ENCODE results near the gene NAGK. TPM values are rescaled to one million over a fixed set of nuclear protein-coding genes. Genes with fewer than 3 reads are reported as not detected.

The NAGK gene
- total and polyA plus RNA-seq, 4 donors: 21.8 to 41.0 (median 27.1) TPM

DNA sequence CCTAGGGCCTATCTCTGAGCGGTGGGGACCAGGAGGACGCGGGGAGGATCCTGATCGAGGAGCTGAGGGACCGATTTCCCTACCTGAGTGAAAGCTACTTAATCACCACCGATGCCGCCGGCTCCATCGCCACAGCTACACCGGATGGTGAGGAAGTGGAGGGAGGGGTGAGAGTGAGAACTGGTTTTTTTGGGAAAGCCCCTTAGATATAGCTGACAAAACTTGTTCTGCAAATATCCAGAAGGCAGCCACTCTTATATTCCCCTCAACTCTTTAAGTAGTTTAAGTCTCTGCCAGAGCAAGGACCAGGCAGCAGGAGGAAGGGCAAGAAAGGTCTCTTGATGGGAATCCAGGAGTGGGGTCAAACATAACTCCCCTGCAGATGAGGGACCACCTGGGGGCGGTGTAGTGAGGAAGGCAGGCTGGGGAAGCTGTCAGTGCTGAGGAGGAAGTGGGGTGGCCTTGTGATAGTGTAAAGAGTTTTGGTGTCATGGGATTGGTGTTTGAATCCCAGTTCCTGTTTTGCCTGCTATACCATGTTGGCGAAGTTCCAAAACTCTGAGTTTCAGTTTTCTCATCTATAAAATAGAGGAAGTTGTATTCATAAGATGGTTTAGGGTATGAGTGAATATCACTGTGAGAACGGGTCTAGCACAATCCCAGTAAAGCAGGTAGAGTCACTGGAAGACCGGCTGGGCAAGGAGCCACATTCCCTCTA lies 3.4 kb downstream of the NAGK start (continued):
- TF ChIP-seq EGR1 (IDR thresholded peaks at IDR 0.05; ENCODE audit: low read depth in 2 of 2) (no peak), SP1 (IDR thresholded peaks at IDR 0.05) (no peak)
- TF ChIP-seq, protein P1, sequence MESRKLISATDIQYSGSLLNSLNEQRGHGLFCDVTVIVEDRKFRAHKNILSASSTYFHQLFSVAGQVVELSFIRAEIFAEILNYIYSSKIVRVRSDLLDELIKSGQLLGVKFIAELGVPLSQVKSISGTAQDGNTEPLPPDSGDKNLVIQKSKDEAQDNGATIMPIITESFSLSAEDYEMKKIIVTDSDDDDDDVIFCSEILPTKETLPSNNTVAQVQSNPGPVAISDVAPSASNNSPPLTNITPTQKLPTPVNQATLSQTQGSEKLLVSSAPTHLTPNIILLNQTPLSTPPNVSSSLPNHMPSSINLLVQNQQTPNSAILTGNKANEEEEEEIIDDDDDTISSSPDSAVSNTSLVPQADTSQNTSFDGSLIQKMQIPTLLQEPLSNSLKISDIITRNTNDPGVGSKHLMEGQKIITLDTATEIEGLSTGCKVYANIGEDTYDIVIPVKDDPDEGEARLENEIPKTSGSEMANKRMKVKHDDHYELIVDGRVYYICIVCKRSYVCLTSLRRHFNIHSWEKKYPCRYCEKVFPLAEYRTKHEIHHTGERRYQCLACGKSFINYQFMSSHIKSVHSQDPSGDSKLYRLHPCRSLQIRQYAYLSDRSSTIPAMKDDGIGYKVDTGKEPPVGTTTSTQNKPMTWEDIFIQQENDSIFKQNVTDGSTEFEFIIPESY (IDR thresholded peaks at IDR 0.05): no peak

DNA sequence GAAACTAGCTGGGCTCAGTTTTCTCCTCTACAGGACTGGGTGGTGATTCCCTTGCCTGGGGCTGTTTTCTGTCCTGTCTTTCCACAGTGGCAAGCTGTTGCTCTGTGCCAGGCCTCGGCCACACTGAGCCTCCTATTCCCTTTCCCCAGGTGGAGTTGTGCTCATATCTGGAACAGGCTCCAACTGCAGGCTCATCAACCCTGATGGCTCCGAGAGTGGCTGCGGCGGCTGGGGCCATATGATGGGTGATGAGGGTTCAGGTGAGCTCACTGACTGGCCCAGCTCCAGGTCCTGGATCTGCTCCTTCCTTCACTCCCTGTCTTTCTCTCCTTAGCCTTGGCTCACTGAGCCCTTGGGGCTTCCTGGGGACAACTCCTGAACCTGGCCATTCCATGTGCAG lies 4.0 kb downstream of the NAGK start:
- Histone ChIP-seq H3K4me3 (ENCODE audit: low read depth in 1 of 3, low read length in 3 of 3) (no peak overlapping the region), H3K36me3 (ENCODE audit: control insufficient read depth in 4 of 4, insufficient read depth in 3 of 4, low read depth in 1 of 4, low read length in 3 of 4) (peaks cover 2 to 33% (median 27%) of the 10 kb centered on the region in 4 donors), H3K9me3 (ENCODE audit: control insufficient read depth in 4 of 4, low read length in 3 of 4) (no peaks in the 10 kb centered on the region), H3K9ac (ENCODE audit: low read depth in 1 of 2, low read length in 2 of 2) (no peak overlapping the region), H3K4me1 (ENCODE audit: control insufficient read depth in 4 of 4, insufficient read depth in 4 of 4, low read length in 3 of 4) (peaks cover 0 to 27% (median 12%) of the 10 kb centered on the region in 4 donors), H3K27ac (ENCODE audit: low read depth in 1 of 2, low read length in 2 of 2) (peak overlapping the region; percentile 21 to 52), H3K27me3 (ENCODE audit: control insufficient read depth in 4 of 4, insufficient read depth in 4 of 4, low read length in 3 of 4) (no peaks in the 10 kb centered on the region)
- DNase-seq (ENCODE audit: low spot score): no peak
- no peak for TF ChIP-seq TAF1 (conservative IDR thresholded peaks at IDR 0.05)
- 94% methylated on average over 4 of the region's 4 CpGs for WGBS

DNA sequence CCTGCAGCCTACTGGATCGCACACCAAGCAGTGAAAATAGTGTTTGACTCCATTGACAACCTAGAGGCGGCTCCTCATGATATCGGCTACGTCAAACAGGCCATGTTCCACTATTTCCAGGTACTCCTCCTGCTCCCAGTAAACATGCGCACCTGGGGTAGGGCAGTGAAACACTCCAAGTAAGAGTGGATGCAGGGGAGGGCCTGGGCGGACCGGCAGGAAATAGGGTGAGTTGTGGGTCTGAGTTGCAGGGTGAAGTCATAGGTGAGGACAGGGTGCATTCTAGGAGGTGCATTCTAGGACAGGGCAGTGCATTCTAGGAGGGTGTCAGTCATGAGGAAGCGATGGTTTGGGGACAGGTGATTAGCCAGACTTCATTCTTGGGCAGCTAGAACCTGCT lies 5.0 kb downstream of the NAGK start:
- H3K9ac ChIP-seq (ENCODE audit: low read depth in 1 of 2, low read length in 2 of 2): no peak overlapping the region
- no peak for TF ChIP-seq JUND (IDR thresholded peaks at IDR 0.05)
- no peak for TF ChIP-seq EGR1 (IDR thresholded peaks at IDR 0.05; ENCODE audit: low read depth in 2 of 2)
- no peak for TF ChIP-seq TAF1 (conservative IDR thresholded peaks at IDR 0.05)
- no peak for TF ChIP-seq YY1 (IDR thresholded peaks at IDR 0.05)
- TF ChIP-seq HNF4A (conservative IDR thresholded peaks at IDR 0.05): no peak
- TF ChIP-seq, protein P2, sequence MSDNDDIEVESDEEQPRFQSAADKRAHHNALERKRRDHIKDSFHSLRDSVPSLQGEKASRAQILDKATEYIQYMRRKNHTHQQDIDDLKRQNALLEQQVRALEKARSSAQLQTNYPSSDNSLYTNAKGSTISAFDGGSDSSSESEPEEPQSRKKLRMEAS (IDR thresholded peaks at IDR 0.05): no peak
- no peak for TF ChIP-seq NR2F2 (IDR thresholded peaks at IDR 0.05)
- no peak for TF ChIP-seq FOXA1 (IDR thresholded peaks at IDR 0.05)
- 96% methylated on average over 8 of the region's 8 CpGs for WGBS
- H3K36me3 ChIP-seq (ENCODE audit: control insufficient read depth in 4 of 4, insufficient read depth in 3 of 4, low read depth in 1 of 4, low read length in 3 of 4): peaks cover 4 to 41% (median 31%) of the 10 kb centered on the region in 4 donors
- H3K27ac ChIP-seq (ENCODE audit: low read depth in 1 of 2, low read length in 2 of 2): no peak overlapping the region
- H3K9me3 ChIP-seq (ENCODE audit: control insufficient read depth in 4 of 4, low read length in 3 of 4): no peaks in the 10 kb centered on the region
- no peak for DNase-seq (ENCODE audit: low spot score)
- H3K27me3 ChIP-seq (ENCODE audit: control insufficient read depth in 4 of 4, insufficient read depth in 4 of 4, low read length in 3 of 4): no peaks in the 10 kb centered on the region
- no peak overlapping the region for H3K4me3 ChIP-seq (ENCODE audit: low read depth in 1 of 3, low read length in 3 of 3)
- H3K4me1 ChIP-seq (ENCODE audit: control insufficient read depth in 4 of 4, insufficient read depth in 4 of 4, low read length in 3 of 4): peaks cover 0 to 24% (median 10%) of the 10 kb centered on the region in 4 donors

DNA sequence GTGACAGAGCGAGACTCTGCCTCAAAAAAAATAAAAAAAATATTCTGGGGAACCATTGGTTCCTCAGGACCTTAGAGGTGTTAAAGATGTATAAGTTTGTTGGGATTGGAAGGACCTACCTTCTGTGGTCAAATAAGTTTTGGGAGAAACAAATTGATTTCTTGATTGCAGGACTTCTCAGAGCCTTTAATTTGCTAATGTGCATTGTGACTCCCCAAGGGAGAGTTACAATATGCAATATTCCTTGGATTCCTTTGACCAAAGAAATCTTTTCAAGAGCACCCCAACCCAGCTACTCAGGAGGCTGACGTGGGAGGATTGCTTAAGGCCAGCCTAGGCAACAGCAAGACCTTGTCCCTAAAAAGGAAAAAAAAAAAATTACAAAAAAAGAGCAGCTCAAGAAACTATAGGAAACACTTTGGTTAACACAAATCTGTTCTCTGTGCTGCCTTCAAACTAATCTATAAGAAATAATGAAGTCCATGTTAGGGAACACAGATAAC lies 6.5 kb downstream of the NAGK start:
- TF ChIP-seq YY1 (IDR thresholded peaks at IDR 0.05) (no peak), TAF1 (conservative IDR thresholded peaks at IDR 0.05) (no peak), ATF3 (IDR thresholded peaks at IDR 0.05) (no peak), FOXA1 (IDR thresholded peaks at IDR 0.05) (no peak), RAD21 (IDR thresholded peaks at IDR 0.05) (no peak)
- Histone ChIP-seq H3K4me3 (ENCODE audit: low read depth in 1 of 3, low read length in 3 of 3) (no peak overlapping the region), H3K27ac (ENCODE audit: low read depth in 1 of 2, low read length in 2 of 2) (no peak overlapping the region), H3K9ac (ENCODE audit: low read depth in 1 of 2, low read length in 2 of 2) (no peak overlapping the region), H3K4me1 (ENCODE audit: control insufficient read depth in 4 of 4, insufficient read depth in 4 of 4, low read length in 3 of 4) (peaks cover 0 to 11% (median 0%) of the 10 kb centered on the region in 4 donors), H3K36me3 (ENCODE audit: control insufficient read depth in 4 of 4, insufficient read depth in 3 of 4, low read depth in 1 of 4, low read length in 3 of 4) (peaks cover 7 to 48% (median 36%) of the 10 kb centered on the region in 4 donors), H3K27me3 (ENCODE audit: control insufficient read depth in 4 of 4, insufficient read depth in 4 of 4, low read length in 3 of 4) (no peaks in the 10 kb centered on the region), H3K9me3 (ENCODE audit: control insufficient read depth in 4 of 4, low read length in 3 of 4) (no peaks in the 10 kb centered on the region)
- DNase-seq (ENCODE audit: low spot score): no peak
- 93% methylated on average over 2 of the region's 2 CpGs for WGBS
